Measurements from ENCODE around the gene EML4.

- TF ChIP-seq EZH2phosphoT487 (IDR thresholded peaks at IDR 0.05; ENCODE audit: borderline replicate concordance, low read depth) (no peak), GABPA (IDR thresholded peaks at IDR 0.05; ENCODE audit: low read depth) (no peak), CTCF (IDR thresholded peaks at IDR 0.05) (no peak), FOXJ3 (CRISPR knock-in tag; IDR thresholded peaks at IDR 0.05) (no peak), FOSL2 (IDR thresholded peaks at IDR 0.05; ENCODE audit: borderline replicate concordance, low read depth) (no peak), REST (IDR thresholded peaks at IDR 0.05; ENCODE audit: low read depth, low read length) (no peak), TAF1 (IDR thresholded peaks at IDR 0.05; ENCODE audit: borderline replicate concordance, low read depth, low read length) (no peak), MAX (IDR thresholded peaks at IDR 0.05; ENCODE audit: low read depth) (no peak), JUND (IDR thresholded peaks at IDR 0.05) (no peak), CHD2 (IDR thresholded peaks at IDR 0.05; ENCODE audit: low read length, partially characterized antibody) (no peak)
Observed at GRCh38 chr2:42312106-42312505, 143.0 kb downstream of the EML4 start.

All from SK-N-SH (cell line).